Panc1 (cell line): ENCODE results near the gene EAF1.

Source experiments
- CTCF ChIP-seq: fragments of 450-650 bp; IDR thresholded peaks from 2 replicates; pipeline ENCODE4 v1.5.1; 2017; ENCODE audit warnings: mild to moderate bottlenecking
- TF ChIP-seq, protein P1 (sequence below), 2 experiments: IDR thresholded peaks; 2 replicates each; pipeline ENCODE4 v1.6.1; 2011 to 2012; ENCODE audit warnings: low read depth in 2 of 2, control low read depth in 1 of 2, low read length in 1 of 2, mild to moderate bottlenecking in 1 of 2, moderate library complexity in 1 of 2; ENCODE audit not compliant: insufficient read depth in 1 of 2

DNA sequence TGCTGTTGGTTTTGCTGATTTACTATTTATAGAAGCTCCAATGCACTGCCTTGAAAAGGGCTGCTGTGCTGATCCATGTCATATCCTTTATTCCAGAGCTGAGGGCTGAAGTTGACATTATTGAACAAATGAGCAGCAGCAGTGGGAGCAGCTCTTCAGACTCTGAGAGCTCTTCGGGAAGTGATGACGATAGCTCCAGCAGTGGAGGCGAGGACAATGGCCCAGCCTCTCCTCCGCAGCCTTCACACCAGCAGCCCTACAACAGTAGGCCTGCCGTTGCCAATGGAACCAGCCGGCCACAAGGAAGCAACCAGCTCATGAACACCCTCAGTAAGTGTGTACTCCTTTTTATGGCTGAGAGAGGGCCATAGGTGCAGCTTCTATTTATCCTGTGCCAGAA, 8.8 kb downstream of the EAF1 start:
- no peak for TF ChIP-seq CTCF
- TF ChIP-seq, protein P1, sequence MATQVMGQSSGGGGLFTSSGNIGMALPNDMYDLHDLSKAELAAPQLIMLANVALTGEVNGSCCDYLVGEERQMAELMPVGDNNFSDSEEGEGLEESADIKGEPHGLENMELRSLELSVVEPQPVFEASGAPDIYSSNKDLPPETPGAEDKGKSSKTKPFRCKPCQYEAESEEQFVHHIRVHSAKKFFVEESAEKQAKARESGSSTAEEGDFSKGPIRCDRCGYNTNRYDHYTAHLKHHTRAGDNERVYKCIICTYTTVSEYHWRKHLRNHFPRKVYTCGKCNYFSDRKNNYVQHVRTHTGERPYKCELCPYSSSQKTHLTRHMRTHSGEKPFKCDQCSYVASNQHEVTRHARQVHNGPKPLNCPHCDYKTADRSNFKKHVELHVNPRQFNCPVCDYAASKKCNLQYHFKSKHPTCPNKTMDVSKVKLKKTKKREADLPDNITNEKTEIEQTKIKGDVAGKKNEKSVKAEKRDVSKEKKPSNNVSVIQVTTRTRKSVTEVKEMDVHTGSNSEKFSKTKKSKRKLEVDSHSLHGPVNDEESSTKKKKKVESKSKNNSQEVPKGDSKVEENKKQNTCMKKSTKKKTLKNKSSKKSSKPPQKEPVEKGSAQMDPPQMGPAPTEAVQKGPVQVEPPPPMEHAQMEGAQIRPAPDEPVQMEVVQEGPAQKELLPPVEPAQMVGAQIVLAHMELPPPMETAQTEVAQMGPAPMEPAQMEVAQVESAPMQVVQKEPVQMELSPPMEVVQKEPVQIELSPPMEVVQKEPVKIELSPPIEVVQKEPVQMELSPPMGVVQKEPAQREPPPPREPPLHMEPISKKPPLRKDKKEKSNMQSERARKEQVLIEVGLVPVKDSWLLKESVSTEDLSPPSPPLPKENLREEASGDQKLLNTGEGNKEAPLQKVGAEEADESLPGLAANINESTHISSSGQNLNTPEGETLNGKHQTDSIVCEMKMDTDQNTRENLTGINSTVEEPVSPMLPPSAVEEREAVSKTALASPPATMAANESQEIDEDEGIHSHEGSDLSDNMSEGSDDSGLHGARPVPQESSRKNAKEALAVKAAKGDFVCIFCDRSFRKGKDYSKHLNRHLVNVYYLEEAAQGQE (IDR thresholded peaks at IDR 0.05; ENCODE audit: insufficient read depth in 1 of 2, low read depth in 2 of 2, low read length in 1 of 2) = no peak
